HK-2 (cell line): ENCODE measurements around the gene ZNF32.

Source experiments
- DNase-seq: peaks from one replicate; pipeline ENCODE4 v3.0.0-alpha.2; 2018; ENCODE audit not compliant: unreplicated experiment

Gene ZNF32

GRCh38 chr10:43681220-43681619, 32.5 kb upstream of the ZNF32 start:
- DNase-seq, result no peak

- no peak for DNase-seq
Observed at GRCh38 chr10:43680035-43680434, 31.4 kb upstream of the ZNF32 start.

- no peak for DNase-seq
Observed at GRCh38 chr10:43679509-43679908, 30.8 kb upstream of the ZNF32 start.

GRCh38 chr10:43678654-43679053, 30.0 kb upstream of the ZNF32 start:
- DNase-seq, result no peak

GRCh38 chr10:43676901-43677300, 28.2 kb upstream of the ZNF32 start:
- DNase-seq, result no peak

- DNase-seq, result no peak
Observed at GRCh38 chr10:43676331-43676730, 27.6 kb upstream of the ZNF32 start.

- no peak for DNase-seq
Observed at GRCh38 chr10:43674553-43675210, 26.0 kb upstream of the ZNF32 start.

GRCh38 chr10:43673471-43673870, 24.8 kb upstream of the ZNF32 start:
- no peak for DNase-seq

GRCh38 chr10:43671659-43672531, 23.2 kb upstream of the ZNF32 start:
- DNase-seq, result peak; percentile 58

- no peak for DNase-seq
Observed at GRCh38 chr10:43669386-43669785, 20.7 kb upstream of the ZNF32 start.

- peak; percentile 36 for DNase-seq
Observed at GRCh38 chr10:43667761-43668386, 19.2 kb upstream of the ZNF32 start.

GRCh38 chr10:43667317-43667731, 18.6 kb upstream of the ZNF32 start:
- DNase-seq, result peak; percentile 35

- no peak for DNase-seq
Observed at GRCh38 chr10:43666552-43666951, 17.9 kb upstream of the ZNF32 start.

GRCh38 chr10:43665054-43665453, 16.4 kb upstream of the ZNF32 start:
- no peak for DNase-seq

GRCh38 chr10:43658227-43658626, 9.5 kb upstream of the ZNF32 start:
- no peak for DNase-seq

GRCh38 chr10:43655311-43655710, 6.6 kb upstream of the ZNF32 start:
- no peak for DNase-seq

- DNase-seq, result no peak
Observed at GRCh38 chr10:43653746-43654145, 5.1 kb upstream of the ZNF32 start.

GRCh38 chr10:43649185-43649523, 473 bp upstream of the ZNF32 start:
- no peak for DNase-seq

- no peak for DNase-seq
Observed at GRCh38 chr10:43648095-43648397, 635 bp downstream of the ZNF32 start.

GRCh38 chr10:43647576-43647975, 1.1 kb downstream of the ZNF32 start:
- no peak for DNase-seq

- DNase-seq, result no peak
Observed at GRCh38 chr10:43645866-43646265, 2.8 kb downstream of the ZNF32 start.

GRCh38 chr10:43644252-43644651, 4.4 kb downstream of the ZNF32 start:
- DNase-seq, result no peak

GRCh38 chr10:43640603-43641002, 8.1 kb downstream of the ZNF32 start:
- no peak for DNase-seq
